Measurements from ENCODE around the gene SIM1.
A peak's percentile ranks its signal among the peaks of the same experiment; 100 is the strongest.

The SIM1 gene

DNA sequence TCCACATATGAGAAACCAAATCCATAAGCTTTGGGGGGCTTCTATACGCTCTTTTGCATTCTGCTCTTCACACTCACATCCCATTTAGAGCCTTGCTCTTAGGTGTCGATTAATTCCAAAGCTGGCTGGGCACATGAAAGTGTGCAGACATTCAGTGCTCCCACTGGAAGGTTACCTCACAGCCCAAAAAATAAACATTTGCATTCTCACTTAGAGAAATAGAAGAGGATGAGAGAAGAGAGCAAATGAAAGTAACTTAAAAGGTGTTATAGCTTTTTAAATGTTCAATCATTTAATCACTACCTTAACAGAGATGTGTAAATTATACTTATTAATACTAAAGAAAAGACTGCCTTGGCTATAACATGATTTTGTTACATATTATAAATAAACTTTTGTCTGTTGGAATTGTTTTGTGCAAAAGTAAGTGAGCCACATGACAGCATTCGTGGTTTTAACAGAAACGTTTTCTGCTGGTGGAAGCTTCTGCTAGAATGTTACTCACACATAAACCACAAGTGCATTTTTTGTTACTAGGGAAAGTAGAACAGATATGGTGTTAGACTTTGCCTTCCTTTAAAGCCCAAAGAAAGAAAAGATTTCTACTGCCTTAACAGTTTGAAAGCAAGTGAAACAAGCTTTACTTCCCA is 116.7 kb downstream of the SIM1 start:
- DNase-seq: no peak

GRCh38 chr6:100346828-100347227 is 117.9 kb downstream of the SIM1 start:
- no peak for DNase-seq

DNA sequence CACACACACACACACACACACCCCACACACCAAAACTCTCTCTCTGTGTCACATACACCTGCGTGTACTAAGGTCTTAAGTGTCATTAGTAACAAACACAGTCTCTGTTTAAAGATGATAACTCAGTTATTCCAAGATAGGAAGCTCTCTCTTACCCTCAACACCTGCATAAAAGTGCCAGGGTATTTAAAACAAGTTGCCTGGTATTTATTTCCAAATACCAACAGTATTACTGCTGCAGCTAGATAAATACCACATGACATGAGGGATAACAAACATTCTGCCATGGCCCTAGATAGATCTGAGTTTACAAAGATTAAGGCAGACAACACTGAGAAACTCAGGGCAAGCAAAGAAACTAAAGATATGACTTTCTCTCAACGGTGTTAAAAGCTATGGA is 118.5 kb downstream of the SIM1 start:
- no peak for DNase-seq

GRCh38 chr6:100344761-100345160 is 120.0 kb downstream of the SIM1 start:
- DNase-seq: peak; percentile 3

- no peak for DNase-seq
Observed at GRCh38 chr6:100344321-100344720, 120.4 kb downstream of the SIM1 start.

- DNase-seq: no peak
Observed at GRCh38 chr6:100343316-100344077, 121.2 kb downstream of the SIM1 start.

DNA sequence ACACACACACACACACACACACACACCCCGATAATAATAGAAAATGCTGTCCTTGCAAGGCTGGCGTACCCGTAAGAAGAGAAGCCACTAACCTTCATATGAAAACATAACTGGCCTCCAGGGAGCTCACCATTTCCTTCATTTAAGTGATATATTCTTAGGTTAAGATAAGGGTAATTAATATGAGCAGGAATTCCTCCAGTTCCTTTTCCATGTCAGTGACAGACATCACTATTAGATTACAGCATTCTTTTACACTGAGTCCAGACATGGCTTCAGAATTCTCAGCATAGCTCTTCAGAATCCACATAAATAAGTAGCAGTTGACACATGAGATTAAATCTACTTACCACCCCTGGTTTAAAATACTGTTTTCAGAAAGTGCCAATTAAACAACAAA is 121.9 kb downstream of the SIM1 start:
- no peak for DNase-seq

DNA sequence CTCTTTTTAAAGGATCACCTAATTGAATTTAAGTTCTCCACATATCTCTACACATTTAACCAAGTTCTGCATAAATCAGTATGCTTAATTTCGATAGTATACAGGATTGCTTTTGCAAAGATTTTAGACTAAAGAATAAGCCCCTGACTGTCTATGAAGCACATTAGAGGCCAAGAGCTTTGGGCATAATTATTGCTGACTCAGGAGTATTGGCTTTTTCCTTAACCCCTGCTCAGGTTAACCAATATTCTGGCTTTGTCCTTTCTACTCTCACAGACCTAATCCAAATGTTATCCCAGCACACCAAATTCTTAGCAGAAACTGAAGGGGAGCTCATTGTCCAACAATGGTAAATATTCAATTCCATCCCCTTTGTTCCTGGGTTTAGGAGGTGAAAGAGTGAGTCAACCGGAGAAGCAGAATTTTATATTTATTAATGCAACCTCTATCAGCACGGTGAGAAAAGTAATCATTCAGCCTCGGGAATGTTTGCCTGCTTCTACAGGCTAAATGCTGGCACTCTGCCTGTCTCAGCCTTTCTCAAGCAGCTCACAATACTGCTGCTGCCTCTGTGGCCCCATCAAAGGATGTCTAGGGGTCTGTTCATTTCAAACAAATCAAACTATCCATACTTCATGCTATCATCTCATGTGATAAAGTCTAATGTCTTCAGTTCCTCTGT is 125.0 kb downstream of the SIM1 start:
- no peak for DNase-seq

GRCh38 chr6:100338090-100338489 is 126.6 kb downstream of the SIM1 start:
- DNase-seq: no peak

DNA sequence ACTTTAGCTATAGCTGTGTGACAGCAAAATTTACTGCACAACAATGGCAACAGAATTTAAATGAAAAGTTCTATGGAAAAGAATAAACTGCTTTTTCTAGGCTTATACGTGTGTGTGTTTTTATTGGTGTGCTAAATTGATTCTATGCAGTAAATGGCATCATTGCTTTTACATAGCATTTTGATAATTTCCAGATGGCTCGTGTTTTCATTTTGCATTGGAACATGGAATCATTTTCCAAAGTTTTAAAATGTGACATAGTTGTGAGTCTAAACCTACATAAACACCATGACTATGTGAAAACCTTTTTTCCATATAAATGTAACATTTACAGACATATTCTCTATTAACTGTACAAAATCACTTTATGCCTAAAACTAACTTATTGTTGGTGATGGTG is 127.8 kb downstream of the SIM1 start:
- DNase-seq: no peak

DNA sequence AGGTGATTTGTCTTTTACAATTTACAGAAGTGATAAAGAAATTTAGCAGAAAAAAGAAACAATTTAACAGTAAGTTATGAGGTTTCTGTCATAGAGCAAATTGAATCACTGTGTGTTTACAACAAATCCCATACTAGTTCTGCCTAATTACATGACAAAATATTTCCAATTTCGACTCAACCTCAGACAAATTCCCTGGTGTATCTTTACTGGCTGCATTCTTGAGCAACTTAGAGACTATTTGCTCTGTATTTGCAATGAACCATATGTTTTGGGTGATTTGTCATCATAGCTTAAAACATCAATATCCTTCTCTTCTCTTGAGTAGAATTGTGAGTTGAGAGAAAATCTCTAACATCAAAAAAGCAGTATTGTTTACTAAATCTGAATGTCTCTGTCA is 128.7 kb downstream of the SIM1 start:
- DNase-seq: no peak

Measured in T1000 (cell line).